Measurements from ENCODE around the gene POU4F3.

Gene POU4F3

GRCh38 chr5:146345240-146345577 is 6.6 kb downstream of the POU4F3 start:
- TF ChIP-seq POLR2AphosphoS5 (IDR thresholded peaks at IDR 0.05; ENCODE audit: low read depth, low read length) (no peak), TAF1 (IDR thresholded peaks at IDR 0.05; ENCODE audit: low read depth, low read length) (no peak)
- DNase-seq (ENCODE audit: insufficient read length, low spot score) (no peak), FAIRE-seq (no peak)

GRCh38 chr5:146345578-146346366 is 7.1 kb downstream of the POU4F3 start:
- DNase-seq (ENCODE audit: insufficient read length, low spot score) (no peak), FAIRE-seq (no peak)
- TF ChIP-seq SPI1 (IDR thresholded peaks at IDR 0.05; ENCODE audit: low read depth, low read length): no peak
- no peak for TF ChIP-seq TAF1 (IDR thresholded peaks at IDR 0.05; ENCODE audit: low read depth, low read length)
- no peak for TF ChIP-seq PAX5 (IDR thresholded peaks at IDR 0.05; ENCODE audit: insufficient read depth, low read length, severe bottlenecking)
- no peak for TF ChIP-seq POU2F2 (IDR thresholded peaks at IDR 0.05; ENCODE audit: low read depth, low read length)
- TF ChIP-seq POLR2AphosphoS5 (IDR thresholded peaks at IDR 0.05; ENCODE audit: low read depth, low read length): no peak
- no peak for TF ChIP-seq POLR2A (IDR thresholded peaks at IDR 0.05; ENCODE audit: low read depth, low read length)

GRCh38 chr5:146357126-146357525 is 18.5 kb downstream of the POU4F3 start:
- FAIRE-seq: no peak
- DNase-seq (ENCODE audit: insufficient read length, low spot score): no peak
- TF ChIP-seq POU2F2 (IDR thresholded peaks at IDR 0.05; ENCODE audit: low read depth, low read length) (no peak), POLR2AphosphoS5 (IDR thresholded peaks at IDR 0.05; ENCODE audit: low read depth, low read length) (no peak), SPI1 (IDR thresholded peaks at IDR 0.05; ENCODE audit: low read depth, low read length) (no peak), PAX5 (IDR thresholded peaks at IDR 0.05; ENCODE audit: insufficient read depth, low read length, severe bottlenecking) (no peak), TAF1 (IDR thresholded peaks at IDR 0.05; ENCODE audit: low read depth, low read length) (no peak), POLR2A (IDR thresholded peaks at IDR 0.05; ENCODE audit: low read depth, low read length) (no peak)

GRCh38 chr5:146359836-146360235 is 21.2 kb downstream of the POU4F3 start:
- no peak for DNase-seq (ENCODE audit: insufficient read length, low spot score)
- no peak for TF ChIP-seq POU2F2 (IDR thresholded peaks at IDR 0.05; ENCODE audit: low read depth, low read length)
- TF ChIP-seq POLR2A (IDR thresholded peaks at IDR 0.05; ENCODE audit: low read depth, low read length): no peak
- no peak for TF ChIP-seq POLR2AphosphoS5 (IDR thresholded peaks at IDR 0.05; ENCODE audit: low read depth, low read length)
- no peak for TF ChIP-seq SPI1 (IDR thresholded peaks at IDR 0.05; ENCODE audit: low read depth, low read length)
- no peak for TF ChIP-seq TAF1 (IDR thresholded peaks at IDR 0.05; ENCODE audit: low read depth, low read length)
- no peak for TF ChIP-seq PAX5 (IDR thresholded peaks at IDR 0.05; ENCODE audit: insufficient read depth, low read length, severe bottlenecking)
- FAIRE-seq: no peak

GRCh38 chr5:146363161-146363874 is 24.7 kb downstream of the POU4F3 start:
- FAIRE-seq: no peak
- no peak for DNase-seq (ENCODE audit: insufficient read length, low spot score)
- TF ChIP-seq POU2F2 (IDR thresholded peaks at IDR 0.05; ENCODE audit: low read depth, low read length) (no peak), PAX5 (IDR thresholded peaks at IDR 0.05; ENCODE audit: insufficient read depth, low read length, severe bottlenecking) (no peak), TAF1 (IDR thresholded peaks at IDR 0.05; ENCODE audit: low read depth, low read length) (no peak), POLR2A (IDR thresholded peaks at IDR 0.05; ENCODE audit: low read depth, low read length) (no peak), POLR2AphosphoS5 (IDR thresholded peaks at IDR 0.05; ENCODE audit: low read depth, low read length) (no peak), SPI1 (IDR thresholded peaks at IDR 0.05; ENCODE audit: low read depth, low read length) (no peak)

GRCh38 chr5:146365618-146366017 is 27.0 kb downstream of the POU4F3 start:
- DNase-seq (ENCODE audit: insufficient read length, low spot score): no peak
- FAIRE-seq: no peak
- TF ChIP-seq POLR2A (IDR thresholded peaks at IDR 0.05; ENCODE audit: low read depth, low read length) (no peak), SPI1 (IDR thresholded peaks at IDR 0.05; ENCODE audit: low read depth, low read length) (no peak)

- DNase-seq (ENCODE audit: insufficient read length, low spot score) (no peak), FAIRE-seq (no peak)
- TF ChIP-seq POU2F2 (IDR thresholded peaks at IDR 0.05; ENCODE audit: low read depth, low read length): no peak
Observed at GRCh38 chr5:146366904-146367303, 28.3 kb downstream of the POU4F3 start.

GRCh38 chr5:146368137-146368536 is 29.5 kb downstream of the POU4F3 start:
- DNase-seq (ENCODE audit: insufficient read length, low spot score): no peak
- FAIRE-seq: no peak
- TF ChIP-seq PAX5 (IDR thresholded peaks at IDR 0.05; ENCODE audit: insufficient read depth, low read length, severe bottlenecking) (no peak), POLR2A (IDR thresholded peaks at IDR 0.05; ENCODE audit: low read depth, low read length) (no peak), TAF1 (IDR thresholded peaks at IDR 0.05; ENCODE audit: low read depth, low read length) (no peak), POU2F2 (IDR thresholded peaks at IDR 0.05; ENCODE audit: low read depth, low read length) (no peak), SPI1 (IDR thresholded peaks at IDR 0.05; ENCODE audit: low read depth, low read length) (no peak), POLR2AphosphoS5 (IDR thresholded peaks at IDR 0.05; ENCODE audit: low read depth, low read length) (no peak)

- no peak for FAIRE-seq
- no peak for DNase-seq (ENCODE audit: insufficient read length, low spot score)
- no peak for TF ChIP-seq POLR2AphosphoS5 (IDR thresholded peaks at IDR 0.05; ENCODE audit: low read depth, low read length)
- no peak for TF ChIP-seq SPI1 (IDR thresholded peaks at IDR 0.05; ENCODE audit: low read depth, low read length)
- no peak for TF ChIP-seq TAF1 (IDR thresholded peaks at IDR 0.05; ENCODE audit: low read depth, low read length)
- TF ChIP-seq POU2F2 (IDR thresholded peaks at IDR 0.05; ENCODE audit: low read depth, low read length): no peak
- no peak for TF ChIP-seq POLR2A (IDR thresholded peaks at IDR 0.05; ENCODE audit: low read depth, low read length)
- TF ChIP-seq PAX5 (IDR thresholded peaks at IDR 0.05; ENCODE audit: insufficient read depth, low read length, severe bottlenecking): no peak
Observed at GRCh38 chr5:146369691-146370090, 31.1 kb downstream of the POU4F3 start.

GRCh38 chr5:146376821-146377220 is 38.2 kb downstream of the POU4F3 start:
- no peak for DNase-seq (ENCODE audit: insufficient read length, low spot score)
- FAIRE-seq: no peak
- TF ChIP-seq TAF1 (IDR thresholded peaks at IDR 0.05; ENCODE audit: low read depth, low read length) (no peak), POLR2A (IDR thresholded peaks at IDR 0.05; ENCODE audit: low read depth, low read length) (no peak), POLR2AphosphoS5 (IDR thresholded peaks at IDR 0.05; ENCODE audit: low read depth, low read length) (no peak), SPI1 (IDR thresholded peaks at IDR 0.05; ENCODE audit: low read depth, low read length) (no peak), PAX5 (IDR thresholded peaks at IDR 0.05; ENCODE audit: insufficient read depth, low read length, severe bottlenecking) (no peak), POU2F2 (IDR thresholded peaks at IDR 0.05; ENCODE audit: low read depth, low read length) (no peak)

Data from GM12891 (cell line).